DOHH2 (cell line): ENCODE results near the gene PIRT.

Experiments used
- H3F3A ChIP-seq: fragments of 200-600 bp; sonication (generic), shearing (Covaris generic); 2 replicates; pipeline ENCODE4 v1.6.0; 2016; ENCODE audit warnings: antibody characterized with exemption, mild to moderate bottlenecking; ENCODE audit not compliant: control insufficient read depth, insufficient read depth
- H3K27ac ChIP-seq: fragments of 200-600 bp; sonication (generic); 2 replicates; pipeline ENCODE4 v1.5.1; 2014; ENCODE audit warnings: low read depth, mild to moderate bottlenecking, low read length, moderate library complexity
- H3K27me3 ChIP-seq: fragments of 200-600 bp; sonication (generic); 2 replicates; pipeline ENCODE4 v1.6.1; 2014; ENCODE audit warnings: mild to moderate bottlenecking, low read length, mixed read lengths; ENCODE audit not compliant: control insufficient read depth
- H3K36me3 ChIP-seq: fragments of 200-600 bp; sonication (generic); 2 replicates; pipeline ENCODE4 v1.6.1; 2014; ENCODE audit warnings: mild to moderate bottlenecking, low read length, moderate library complexity, mixed read lengths; ENCODE audit not compliant: control insufficient read depth
- H3K4me1 ChIP-seq: fragments of 200-600 bp; sonication (generic); 2 replicates; pipeline ENCODE4 v1.6.1; 2014; ENCODE audit warnings: mild to moderate bottlenecking, low read length, mixed read lengths; ENCODE audit not compliant: control insufficient read depth
- H3K4me2 ChIP-seq: fragments of 200-600 bp; sonication (generic); 2 replicates; pipeline ENCODE4 v1.6.0; 2014; ENCODE audit warnings: mild to moderate bottlenecking, low read length, moderate library complexity
- H3K4me3 ChIP-seq: fragments of 200-600 bp; sonication (generic); 2 replicates; pipeline ENCODE4 v1.5.1; 2014; ENCODE audit warnings: mild to moderate bottlenecking, low read length, mixed read lengths
- H3K79me2 ChIP-seq: fragments of 200-600 bp; sonication (generic); 2 replicates; pipeline ENCODE4 v1.6.1; 2014; ENCODE audit warnings: mild to moderate bottlenecking, low read length, mixed read lengths; ENCODE audit not compliant: control insufficient read depth
- H3K9me2 ChIP-seq: fragments of 200-600 bp; sonication (generic); replicated peaks from 2 replicates; pipeline ENCODE4 v1.6.1; 2014; ENCODE audit warnings: mild to moderate bottlenecking, low read length, mixed read lengths; ENCODE audit not compliant: control insufficient read depth
- H3K9me3 ChIP-seq: fragments of 200-600 bp; sonication (generic); 2 replicates; pipeline ENCODE4 v1.6.1; 2014; ENCODE audit warnings: antibody characterized with exemption, low read length, mixed read lengths; ENCODE audit not compliant: control insufficient read depth, insufficient read depth
- H4K20me1 ChIP-seq: fragments of 200-600 bp; sonication (generic); 2 replicates; pipeline ENCODE4 v1.6.0; 2014; ENCODE audit warnings: low read depth, mild to moderate bottlenecking, antibody characterized with exemption, low read length, moderate library complexity; ENCODE audit not compliant: control insufficient read depth, insufficient read depth
- CTCF ChIP-seq: fragments of 200-600 bp; sonication (generic); IDR thresholded peaks from one replicate; pipeline ENCODE4 v1.5.1; 2014; ENCODE audit warnings: antibody characterized with exemption, mild to moderate bottlenecking, low read depth, low read length; ENCODE audit not compliant: poor library complexity, severe bottlenecking
- EZH2phosphoT487 ChIP-seq: fragments of 200-600 bp; sonication (generic); IDR thresholded peaks from 2 replicates; pipeline ENCODE4 v1.6.1; 2017; ENCODE audit warnings: borderline replicate concordance, mild to moderate bottlenecking, antibody characterized with exemption, low read length, moderate library complexity, mixed read lengths

PIRT gene

GRCh38 chr17:10824874-10825273, 13.0 kb downstream of the PIRT start:
- Histone ChIP-seq H3K9me3 (no peaks in the 10 kb centered on the region), H3K4me2 (no peak overlapping the region), H3K4me1 (no peaks in the 10 kb centered on the region), H3K27me3 (no peaks in the 10 kb centered on the region), H3K9me2 (no peaks in the 10 kb centered on the region), H3F3A (no peaks in the 10 kb centered on the region), H3K79me2 (no peaks in the 10 kb centered on the region), H4K20me1 (no peaks in the 10 kb centered on the region), H3K36me3 (no peaks in the 10 kb centered on the region), H3K4me3 (no peak overlapping the region), H3K27ac (no peak overlapping the region)
- TF ChIP-seq CTCF (no peak), EZH2phosphoT487 (no peak)

- Histone ChIP-seq H3K9me2 (no peaks in the 10 kb centered on the region), H3K4me1 (no peaks in the 10 kb centered on the region), H4K20me1 (no peaks in the 10 kb centered on the region), H3K4me2 (no peak overlapping the region), H3K9me3 (no peaks in the 10 kb centered on the region), H3K79me2 (no peaks in the 10 kb centered on the region), H3K27ac (no peak overlapping the region), H3K27me3 (0 out of 2 replicates have a peak, but pooled peaks cover 2% of the 10 kb centered on the region), H3K4me3 (no peak overlapping the region), H3K36me3 (no peaks in the 10 kb centered on the region), H3F3A (no peaks in the 10 kb centered on the region)
- TF ChIP-seq CTCF: no peak
- no peak for TF ChIP-seq EZH2phosphoT487
Observed at GRCh38 chr17:10821770-10822169, 16.1 kb downstream of the PIRT start.

GRCh38 chr17:10821054-10821453, 16.8 kb downstream of the PIRT start:
- no peaks in the 10 kb centered on the region for H3K36me3 ChIP-seq
- H3K9me3 ChIP-seq: no peaks in the 10 kb centered on the region
- TF ChIP-seq CTCF: no peak
- no peak for TF ChIP-seq EZH2phosphoT487
- H3F3A ChIP-seq: no peaks in the 10 kb centered on the region
- H3K9me2 ChIP-seq: no peaks in the 10 kb centered on the region
- H4K20me1 ChIP-seq: no peaks in the 10 kb centered on the region
- H3K4me3 ChIP-seq: no peak overlapping the region
- H3K27ac ChIP-seq: no peak overlapping the region
- H3K27me3 ChIP-seq: 0 out of 2 replicates have a peak, but pooled peaks cover 2% of the 10 kb centered on the region
- no peaks in the 10 kb centered on the region for H3K4me1 ChIP-seq
- H3K79me2 ChIP-seq: no peaks in the 10 kb centered on the region
- no peak overlapping the region for H3K4me2 ChIP-seq
